ENCODE results near the gene IKZF5. TPM values are rescaled to one million over a fixed set of nuclear protein-coding genes. Genes with fewer than 3 reads are reported as not detected.

Gene IKZF5
- total and polyA plus RNA-seq, 2 donors (not counting 1 experiment from before 2014, with no cell fraction given), result 15.8 to 24.6 TPM

DNA sequence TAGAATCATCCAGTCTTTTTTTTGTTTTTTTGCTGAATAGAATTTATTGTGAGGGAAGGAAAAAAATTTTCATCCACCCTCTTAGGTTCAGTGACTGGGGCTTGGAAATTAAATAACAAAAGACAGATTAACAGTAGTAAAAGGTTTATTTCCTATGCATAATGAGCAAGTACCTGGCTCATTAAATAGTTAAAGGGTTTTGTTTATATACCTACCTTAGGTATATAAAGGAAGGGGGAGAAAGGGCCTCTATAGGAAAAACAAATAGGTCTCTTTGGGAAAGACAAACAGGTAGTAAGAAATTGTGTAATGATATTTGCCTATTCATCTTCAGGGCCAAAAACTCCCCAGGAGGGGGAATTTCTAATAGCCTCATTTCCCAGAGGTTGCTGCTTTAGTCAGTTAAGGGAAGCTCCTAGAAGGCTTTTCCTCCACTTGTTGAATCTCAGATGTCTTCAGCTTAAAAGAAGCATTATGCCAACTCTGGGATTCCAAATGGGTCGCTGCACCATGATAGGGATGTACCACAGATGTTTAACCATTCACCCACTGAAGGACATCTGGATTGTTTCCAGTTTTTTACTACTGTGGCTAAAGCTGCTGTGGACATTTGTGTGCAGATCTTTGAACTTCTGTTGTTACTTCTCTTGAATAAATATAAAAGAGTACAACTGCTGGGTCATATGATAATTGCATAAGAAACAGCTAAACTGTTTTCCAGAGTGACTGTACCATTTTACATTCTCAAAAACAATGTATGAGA lies 11.5 kb upstream of the IKZF5 start:
- H3K9me3 ChIP-seq (ENCODE audit: control extremely low read depth in 1 of 3, control insufficient read depth in 2 of 3, insufficient read depth in 1 of 3, low read length in 2 of 3), result no peaks in the 10 kb centered on the region
- no peak overlapping the region for H2AFZ ChIP-seq (ENCODE audit: insufficient read depth, low read depth, low read length, poor library complexity, severe bottlenecking)
- H4K20me1 ChIP-seq (ENCODE audit: control insufficient read depth, insufficient read depth, low read length, poor library complexity, severe bottlenecking), result no peaks in the 10 kb centered on the region
- H3K4me1 Mint-ChIP-seq, result peaks cover 12% of the 10 kb centered on the region
- 100% methylated on average over 1 of the region's 1 CpG for WGBS (ENCODE audit: insufficient coverage)
- no peaks in the 10 kb centered on the region for H3K36me3 ChIP-seq (replicated peaks in 1 of 2; ENCODE audit: control extremely low read depth in 1 of 2, control insufficient read depth in 1 of 2, extremely low read depth in 1 of 2, insufficient read depth in 2 of 2, low read length in 1 of 2)
- H3K4me2 ChIP-seq (replicated peaks; ENCODE audit: low read depth, low read length, poor library complexity, severe bottlenecking), result no peak overlapping the region
- H3K27me3 Mint-ChIP-seq, result no peaks in the 10 kb centered on the region
- H3K27me3 ChIP-seq (replicated peaks in 1 of 4; ENCODE audit: control extremely low read depth in 1 of 4, control insufficient read depth in 3 of 4, insufficient read depth in 4 of 4, low read length in 3 of 4), result no peaks in the 10 kb centered on the region
- no peak overlapping the region for H3K27ac ChIP-seq (ENCODE audit: low read length in 2 of 2)
- ChIA-PET POLR2A (no interaction called here), CTCF (interaction anchor here (1.0 to 1.9 kb wide), 3 partner anchors 9 to 22 kb away, joined by 3 to 4 read pairs (median 3); no protein-coding TSS in a partner anchor)
- TF ChIP-seq, protein P1, sequence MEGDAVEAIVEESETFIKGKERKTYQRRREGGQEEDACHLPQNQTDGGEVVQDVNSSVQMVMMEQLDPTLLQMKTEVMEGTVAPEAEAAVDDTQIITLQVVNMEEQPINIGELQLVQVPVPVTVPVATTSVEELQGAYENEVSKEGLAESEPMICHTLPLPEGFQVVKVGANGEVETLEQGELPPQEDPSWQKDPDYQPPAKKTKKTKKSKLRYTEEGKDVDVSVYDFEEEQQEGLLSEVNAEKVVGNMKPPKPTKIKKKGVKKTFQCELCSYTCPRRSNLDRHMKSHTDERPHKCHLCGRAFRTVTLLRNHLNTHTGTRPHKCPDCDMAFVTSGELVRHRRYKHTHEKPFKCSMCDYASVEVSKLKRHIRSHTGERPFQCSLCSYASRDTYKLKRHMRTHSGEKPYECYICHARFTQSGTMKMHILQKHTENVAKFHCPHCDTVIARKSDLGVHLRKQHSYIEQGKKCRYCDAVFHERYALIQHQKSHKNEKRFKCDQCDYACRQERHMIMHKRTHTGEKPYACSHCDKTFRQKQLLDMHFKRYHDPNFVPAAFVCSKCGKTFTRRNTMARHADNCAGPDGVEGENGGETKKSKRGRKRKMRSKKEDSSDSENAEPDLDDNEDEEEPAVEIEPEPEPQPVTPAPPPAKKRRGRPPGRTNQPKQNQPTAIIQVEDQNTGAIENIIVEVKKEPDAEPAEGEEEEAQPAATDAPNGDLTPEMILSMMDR (IDR thresholded peaks at IDR 0.05), result no peak
- TF ChIP-seq EZH2 (IDR thresholded peaks at IDR 0.05; ENCODE audit: borderline replicate concordance, insufficient read depth, low read depth, low read length, poor library complexity, severe bottlenecking), result no peak
- no peak overlapping the region for H3K4me3 Mint-ChIP-seq
- intact Hi-C loops (cut with micrococcal nuclease), result no loop called here
- H3K4me3 ChIP-seq (ENCODE audit: control extremely low read depth in 1 of 5, extremely low read depth in 1 of 5, insufficient read depth in 1 of 5, low read depth in 2 of 5, low read length in 4 of 5), result no peak overlapping the region
- no peak overlapping the region for H3K27ac Mint-ChIP-seq
- H3K9me3 Mint-ChIP-seq (ENCODE audit: insufficient read depth), result no peaks in the 10 kb centered on the region
- no peak for ATAC-seq (ENCODE audit: low read depth)
- no peak for DNase-seq
- H3K4me1 ChIP-seq (ENCODE audit: control insufficient read depth in 2 of 2, insufficient read depth in 2 of 2, low read length in 2 of 2), result peaks cover 0 to 4% of the 10 kb centered on the region in 2 donors
- H3K9ac ChIP-seq (ENCODE audit: low read length), result no peak overlapping the region
- no peaks in the 10 kb centered on the region for H3K79me2 ChIP-seq (ENCODE audit: control insufficient read depth, insufficient read depth, low read length)

DNA sequence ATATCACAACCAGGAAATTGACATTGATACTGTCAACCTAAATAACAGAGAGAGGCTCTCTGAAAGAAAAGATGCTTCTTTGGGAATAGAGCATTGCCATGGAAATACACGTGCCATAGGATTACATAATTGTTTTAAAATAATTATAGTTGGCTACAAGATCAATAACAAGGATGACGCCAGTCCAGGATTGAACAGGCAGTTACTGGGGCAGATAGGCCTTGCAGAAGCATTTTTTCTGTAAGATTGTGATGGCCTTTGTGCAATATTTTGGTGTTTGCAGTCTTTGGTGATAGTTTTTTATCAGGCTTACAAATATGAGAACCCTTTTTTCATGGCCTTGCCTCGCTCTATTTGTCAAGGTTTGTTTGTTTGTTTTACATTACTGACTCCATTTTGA lies 10.7 kb upstream of the IKZF5 start:
- no peaks in the 10 kb centered on the region for H3K9me3 Mint-ChIP-seq (ENCODE audit: insufficient read depth)
- Histone ChIP-seq H3K9ac (ENCODE audit: low read length) (no peak overlapping the region), H3K27me3 (replicated peaks in 1 of 4; ENCODE audit: control extremely low read depth in 1 of 4, control insufficient read depth in 3 of 4, insufficient read depth in 4 of 4, low read length in 3 of 4) (no peaks in the 10 kb centered on the region), H3K36me3 (replicated peaks in 1 of 2; ENCODE audit: control extremely low read depth in 1 of 2, control insufficient read depth in 1 of 2, extremely low read depth in 1 of 2, insufficient read depth in 2 of 2, low read length in 1 of 2) (no peaks in the 10 kb centered on the region), H3K4me3 (ENCODE audit: control extremely low read depth in 1 of 5, extremely low read depth in 1 of 5, insufficient read depth in 1 of 5, low read depth in 2 of 5, low read length in 4 of 5) (no peak overlapping the region), H3K27ac (ENCODE audit: low read length in 2 of 2) (no peak overlapping the region), H4K20me1 (ENCODE audit: control insufficient read depth, insufficient read depth, low read length, poor library complexity, severe bottlenecking) (no peaks in the 10 kb centered on the region), H2AFZ (ENCODE audit: insufficient read depth, low read depth, low read length, poor library complexity, severe bottlenecking) (no peak overlapping the region), H3K79me2 (ENCODE audit: control insufficient read depth, insufficient read depth, low read length) (no peaks in the 10 kb centered on the region), H3K4me2 (replicated peaks; ENCODE audit: low read depth, low read length, poor library complexity, severe bottlenecking) (no peak overlapping the region), H3K9me3 (ENCODE audit: control extremely low read depth in 1 of 3, control insufficient read depth in 2 of 3, insufficient read depth in 1 of 3, low read length in 2 of 3) (no peaks in the 10 kb centered on the region), H3K4me1 (ENCODE audit: control insufficient read depth in 2 of 2, insufficient read depth in 2 of 2, low read length in 2 of 2) (peaks cover 0 to under 1% of the 10 kb centered on the region in 2 donors)
- no peak overlapping the region for H3K4me3 Mint-ChIP-seq
- no peak overlapping the region for H3K27ac Mint-ChIP-seq
- ChIA-PET POLR2A (no interaction called here), CTCF (interaction anchor here (1.0 kb wide), 1 partner anchor 9 kb away, joined by 3 read pairs; no protein-coding TSS in a partner anchor)
- DNase-seq (no peak), ATAC-seq (ENCODE audit: low read depth) (no peak)
- no peaks in the 10 kb centered on the region for H3K27me3 Mint-ChIP-seq
- no CpG with 5 or more reads among the region's 3 CpGs for WGBS (ENCODE audit: insufficient coverage)
- intact Hi-C loops (cut with micrococcal nuclease), result no loop called here
- H3K4me1 Mint-ChIP-seq, result peaks cover 3% of the 10 kb centered on the region
- TF ChIP-seq EZH2 (IDR thresholded peaks at IDR 0.05; ENCODE audit: borderline replicate concordance, insufficient read depth, low read depth, low read length, poor library complexity, severe bottlenecking), result no peak
- TF ChIP-seq, protein P1 (IDR thresholded peaks at IDR 0.05), result no peak

Data from B cell (primary cell).